Chondrocyte (in vitro differentiated cells): ENCODE data around the gene IRAK2. TPM values are rescaled to one million over a fixed set of nuclear protein-coding genes. Genes with fewer than 3 reads are reported as not detected.
A peak's percentile ranks its signal among the peaks of the same experiment; 100 is the strongest.

Experiments
- DNase-seq: peaks from one replicate; pipeline ENCODE4 v3.0.0; 2021; ENCODE audit warnings: mixed read lengths, low spot score
- H3K27ac Mint-ChIP-seq: one replicate; pipeline ENCODE4 v1.8.0; 2021; ENCODE audit warnings: mild to moderate bottlenecking, moderate library complexity, mixed read lengths; ENCODE audit not compliant: unreplicated experiment
- H3K27me3 Mint-ChIP-seq: 2 replicates; pipeline ENCODE4 v1.8.0; 2021; ENCODE audit warnings: low read depth, mixed read lengths
- H3K36me3 Mint-ChIP-seq: 2 replicates; pipeline ENCODE4 v1.8.0; 2021; ENCODE audit warnings: low read depth, mixed read lengths
- H3K4me1 Mint-ChIP-seq: 2 replicates; pipeline ENCODE4 v1.8.0; 2021; ENCODE audit warnings: low read depth, mild to moderate bottlenecking, mixed read lengths
- H3K4me3 Mint-ChIP-seq: one replicate; pipeline ENCODE4 v1.8.0; 2021; ENCODE audit warnings: mild to moderate bottlenecking, moderate library complexity, mixed read lengths; ENCODE audit not compliant: unreplicated experiment
- H3K9me3 Mint-ChIP-seq: 2 replicates; pipeline ENCODE4 v1.8.0; 2021; ENCODE audit warnings: low read depth, mixed read lengths
- CTCF ChIP-seq: fragments of 200-600 bp; sonication (generic); IDR thresholded peaks from 2 replicates; pipeline ENCODE4 v1.5.0; 2021; ENCODE audit warnings: antibody characterized with exemption, mild to moderate bottlenecking, moderate library complexity
- total RNA-seq: library from RNA; stranded (reverse); gene quantifications from 3 replicates; pipeline ENCODE4 v1.2.1, GENCODE V29; 2021

Gene IRAK2
- total RNA-seq, 1 donor from 2014 or later, result 1.6 TPM

- Mint-ChIP-seq H3K4me3 (no peak overlapping the region), H3K36me3 (peaks cover 13% of the 10 kb centered on the region), H3K27ac (no peak overlapping the region), H3K27me3 (no peaks in the 10 kb centered on the region), H3K9me3 (peaks cover 6% of the 10 kb centered on the region), H3K4me1 (no peaks in the 10 kb centered on the region)
- DNase-seq, result no peak
- TF ChIP-seq CTCF, result no peak
These were observed 51.1 kb downstream of the IRAK2 start for GRCh38 chr3:10215578-10216368.

GRCh38 chr3:10217359-10217758 lies 52.6 kb downstream of the IRAK2 start:
- no peak overlapping the region for H3K27ac Mint-ChIP-seq
- TF ChIP-seq CTCF, result no peak
- no peak overlapping the region for H3K4me3 Mint-ChIP-seq
- no peaks in the 10 kb centered on the region for H3K4me1 Mint-ChIP-seq
- DNase-seq, result no peak
- H3K9me3 Mint-ChIP-seq, result peaks cover 6% of the 10 kb centered on the region
- H3K27me3 Mint-ChIP-seq, result no peaks in the 10 kb centered on the region
- H3K36me3 Mint-ChIP-seq, result peaks cover 15% of the 10 kb centered on the region

- no peak for TF ChIP-seq CTCF
- Mint-ChIP-seq H3K9me3 (peaks cover 6% of the 10 kb centered on the region), H3K27me3 (no peaks in the 10 kb centered on the region), H3K27ac (peak overlapping the region; percentile 45), H3K4me1 (peaks cover 2% of the 10 kb centered on the region), H3K4me3 (no peak overlapping the region), H3K36me3 (peaks cover 18% of the 10 kb centered on the region)
- no peak for DNase-seq
These were observed 55.0 kb downstream of the IRAK2 start for GRCh38 chr3:10219737-10220136.

- H3K36me3 Mint-ChIP-seq, result peaks cover 10% of the 10 kb centered on the region
- peaks cover 5% of the 10 kb centered on the region for H3K4me1 Mint-ChIP-seq
- H3K4me3 Mint-ChIP-seq, result no peak overlapping the region
- H3K9me3 Mint-ChIP-seq, result no peaks in the 10 kb centered on the region
- no peak overlapping the region for H3K27ac Mint-ChIP-seq
- no peak for DNase-seq
- no peaks in the 10 kb centered on the region for H3K27me3 Mint-ChIP-seq
- no peak for TF ChIP-seq CTCF
These were observed 59.2 kb downstream of the IRAK2 start for GRCh38 chr3:10223676-10224639.
